GM23338 (cell line): Measurements from ENCODE around the gene KRAS. TPM values are rescaled to one million over a fixed set of nuclear protein-coding genes. Genes with fewer than 3 reads are reported as not detected.
A peak's percentile ranks its signal among the peaks of the same experiment; 100 is the strongest.

Source experiments
- ATAC-seq: fragments of 200-7000 bp; cut with Tn5 transposase; 3 replicates; pipeline ENCODE4 v1.9.1; 2020
- DNase-seq: peaks from one replicate; pipeline ENCODE4 v3.0.0-alpha.2; 2015; ENCODE audit warnings: low spot score
- H2AFZ ChIP-seq: fragments of 200-600 bp; sonication (generic); 2 replicates; pipeline ENCODE4 v1.8.0; 2016; ENCODE audit warnings: antibody characterized with exemption, mild to moderate bottlenecking, moderate library complexity
- H3F3A ChIP-seq: fragments of 200-600 bp; sonication (generic); replicated peaks from 2 replicates; pipeline ENCODE4 v1.8.0; 2017; ENCODE audit warnings: antibody characterized with exemption, mixed run types, low read depth
- H3K27ac ChIP-seq: fragments of 200-600 bp; sonication (generic); 2 replicates; pipeline ENCODE4 v1.6.1; 2016; ENCODE audit warnings: low read depth
- H3K27me3 ChIP-seq: fragments of 200-600 bp; sonication (generic); 2 replicates; pipeline ENCODE4 v1.8.0; 2016; ENCODE audit warnings: mild to moderate bottlenecking, mixed run types, moderate library complexity; ENCODE audit not compliant: insufficient read depth
- H3K36me3 ChIP-seq: fragments of 200-600 bp; sonication (generic); 2 replicates; pipeline ENCODE4 v1.8.0; 2016; ENCODE audit warnings: mild to moderate bottlenecking; ENCODE audit not compliant: insufficient read depth
- H3K4me1 ChIP-seq: fragments of 200-600 bp; sonication (generic); 2 replicates; pipeline ENCODE4 v1.8.0; 2016; ENCODE audit warnings: mild to moderate bottlenecking, moderate library complexity; ENCODE audit not compliant: insufficient read depth
- H3K4me2 ChIP-seq: fragments of 200-600 bp; sonication (generic); 2 replicates; pipeline ENCODE4 v1.7.1; 2017; ENCODE audit warnings: mixed run types
- H3K4me3 ChIP-seq: fragments of 200-600 bp; sonication (generic); 2 replicates; pipeline ENCODE4 v1.6.1; 2016; ENCODE audit warnings: mixed run types
- H3K79me2 ChIP-seq: fragments of 200-600 bp; sonication (generic); replicated peaks from 2 replicates; pipeline ENCODE4 v1.8.0; 2017; ENCODE audit warnings: mild to moderate bottlenecking; ENCODE audit not compliant: insufficient read depth
- H3K9me2 ChIP-seq: fragments of 200-600 bp; sonication (generic); 2 replicates; pipeline ENCODE4 v1.8.0; 2017; ENCODE audit not compliant: insufficient read depth
- H4K20me1 ChIP-seq: fragments of 200-600 bp; sonication (generic); replicated peaks from 2 replicates; pipeline ENCODE4 v1.8.0; 2017; ENCODE audit warnings: mild to moderate bottlenecking; ENCODE audit not compliant: insufficient read depth
- H3K27ac Mint-ChIP-seq: 2 replicates; pipeline ENCODE4 v1.8.0; 2020; ENCODE audit warnings: inconsistent platforms, mild to moderate bottlenecking, moderate library complexity, mixed read lengths
- H3K27me3 Mint-ChIP-seq: 3 replicates; pipeline ENCODE4 v1.8.0; 2022; ENCODE audit warnings: low read depth, mild to moderate bottlenecking, moderate library complexity, mixed read lengths, inconsistent platforms; ENCODE audit not compliant: insufficient read depth, poor library complexity
- H3K36me3 Mint-ChIP-seq: 3 replicates; pipeline ENCODE4 v1.8.0; 2021; ENCODE audit warnings: low read depth, mild to moderate bottlenecking, inconsistent platforms, moderate library complexity, mixed read lengths
- H3K4me1 Mint-ChIP-seq: 3 replicates; pipeline ENCODE4 v1.8.0; 2020; ENCODE audit warnings: mild to moderate bottlenecking, inconsistent platforms, mixed read lengths
- H3K4me3 Mint-ChIP-seq: 3 replicates; pipeline ENCODE4 v1.8.0; 2021; ENCODE audit warnings: moderate library complexity, mild to moderate bottlenecking, inconsistent platforms, mixed read lengths
- H3K9me3 Mint-ChIP-seq: 3 replicates; pipeline ENCODE4 v1.8.0; 2020; ENCODE audit warnings: moderate library complexity, mild to moderate bottlenecking, inconsistent platforms, mixed read lengths
- ETS1 ChIP-seq: IDR thresholded peaks from 2 replicates; pipeline ENCODE4 v1.6.1; 2016; ENCODE audit warnings: antibody characterized with exemption
- EZH2 ChIP-seq: fragments of 200-600 bp; sonication (generic); IDR thresholded peaks from one replicate; pipeline ENCODE4 v1.8.0; 2017; ENCODE audit warnings: antibody characterized with exemption, mild to moderate bottlenecking, low read depth; ENCODE audit not compliant: unreplicated experiment
- JUNB ChIP-seq: IDR thresholded peaks from one replicate; pipeline ENCODE4 v1.6.1; 2016; ENCODE audit warnings: antibody characterized with exemption; ENCODE audit not compliant: unreplicated experiment
- polyA plus RNA-seq: library from polyadenylated mRNA; unstranded; fragments of >200 nt; fragmentation: Nextera tagmentation; extraction: Ambion mirVana; gene quantifications from 2 replicates; pipeline ENCODE4 v1.2.1, GENCODE V29; 2016
- total RNA-seq: library from RNA; depleted of rRNA; stranded (reverse); fragments of >200 nt; shearing (Covaris generic); gene quantifications from 2 replicates; pipeline ENCODE4 v1.2.3, GENCODE V29; 2014
- TF ChIP-seq, protein P1 (sequence below), 2 experiments: fragments of 200-600 bp in 1 of 2; sonication (generic) in 1 of 2; conservative IDR thresholded peaks; 2 replicates each; pipeline versions ENCODE4 v1.5.1 to v1.6.1; 2016 to 2017; ENCODE audit warnings: antibody characterized with exemption in 2 of 2, low read depth in 2 of 2, mild to moderate bottlenecking in 2 of 2, moderate library complexity in 1 of 2
- TF ChIP-seq, protein P2 (sequence below): fragments of 250-450 bp; sonication (Bioruptor Pico); IDR thresholded peaks from 2 replicates; pipeline ENCODE4 v1.5.0; 2020; ENCODE audit warnings: mild to moderate bottlenecking, moderate library complexity

KRAS gene
- total and polyA plus RNA-seq, 2 experiments from 2014 or later: 54.7 to 131 TPM

DNA sequence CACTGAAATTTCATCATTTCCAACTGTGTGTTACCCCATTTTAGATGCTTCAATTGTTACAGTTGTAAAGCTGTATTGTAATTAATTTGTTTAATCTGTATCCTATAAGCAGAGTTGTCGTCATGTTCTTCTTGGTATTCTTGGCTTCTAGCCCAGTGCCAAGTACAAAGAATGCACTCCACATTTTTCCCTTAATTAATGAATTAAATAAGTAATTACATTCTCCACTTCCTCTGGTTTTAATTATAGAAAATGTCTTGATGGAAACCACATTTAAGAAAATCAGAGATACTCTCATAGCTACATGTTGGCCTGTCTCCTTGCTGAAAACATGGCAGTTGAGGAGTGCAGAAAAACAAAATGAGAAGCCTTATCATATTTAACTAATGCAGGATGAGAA lies 56.5 kb downstream of the KRAS start:
- Histone ChIP-seq H3K4me1 (no peaks in the 10 kb centered on the region), H3K9me2 (no peaks in the 10 kb centered on the region), H3K27me3 (no peaks in the 10 kb centered on the region), H3K27ac (no peak overlapping the region), H4K20me1 (no peaks in the 10 kb centered on the region; the same call in 1 of the 2 replicates), H2AFZ (peak overlapping the region; percentile 89), H3K79me2 (no peaks in the 10 kb centered on the region), H3F3A (no peaks in the 10 kb centered on the region), H3K4me2 (peak overlapping the region; percentile 78), H3K4me3 (peak overlapping the region; percentile 74), H3K36me3 (no peaks in the 10 kb centered on the region)
- H3K9me3 Mint-ChIP-seq: no peaks in the 10 kb centered on the region
- H3K4me1 Mint-ChIP-seq: peaks cover 6% of the 10 kb centered on the region; the same call in 2 of the 3 replicates
- peaks cover 6% of the 10 kb centered on the region for H3K27me3 Mint-ChIP-seq
- H3K36me3 Mint-ChIP-seq: no peaks in the 10 kb centered on the region
- no peak for DNase-seq
- TF ChIP-seq, protein P1, sequence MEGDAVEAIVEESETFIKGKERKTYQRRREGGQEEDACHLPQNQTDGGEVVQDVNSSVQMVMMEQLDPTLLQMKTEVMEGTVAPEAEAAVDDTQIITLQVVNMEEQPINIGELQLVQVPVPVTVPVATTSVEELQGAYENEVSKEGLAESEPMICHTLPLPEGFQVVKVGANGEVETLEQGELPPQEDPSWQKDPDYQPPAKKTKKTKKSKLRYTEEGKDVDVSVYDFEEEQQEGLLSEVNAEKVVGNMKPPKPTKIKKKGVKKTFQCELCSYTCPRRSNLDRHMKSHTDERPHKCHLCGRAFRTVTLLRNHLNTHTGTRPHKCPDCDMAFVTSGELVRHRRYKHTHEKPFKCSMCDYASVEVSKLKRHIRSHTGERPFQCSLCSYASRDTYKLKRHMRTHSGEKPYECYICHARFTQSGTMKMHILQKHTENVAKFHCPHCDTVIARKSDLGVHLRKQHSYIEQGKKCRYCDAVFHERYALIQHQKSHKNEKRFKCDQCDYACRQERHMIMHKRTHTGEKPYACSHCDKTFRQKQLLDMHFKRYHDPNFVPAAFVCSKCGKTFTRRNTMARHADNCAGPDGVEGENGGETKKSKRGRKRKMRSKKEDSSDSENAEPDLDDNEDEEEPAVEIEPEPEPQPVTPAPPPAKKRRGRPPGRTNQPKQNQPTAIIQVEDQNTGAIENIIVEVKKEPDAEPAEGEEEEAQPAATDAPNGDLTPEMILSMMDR (conservative IDR thresholded peaks at IDR 0.05; ENCODE audit: low read depth in 2 of 2): no peak
- TF ChIP-seq EZH2 (no peak), ETS1 (no peak), JUNB (no peak)
- TF ChIP-seq, protein P2, sequence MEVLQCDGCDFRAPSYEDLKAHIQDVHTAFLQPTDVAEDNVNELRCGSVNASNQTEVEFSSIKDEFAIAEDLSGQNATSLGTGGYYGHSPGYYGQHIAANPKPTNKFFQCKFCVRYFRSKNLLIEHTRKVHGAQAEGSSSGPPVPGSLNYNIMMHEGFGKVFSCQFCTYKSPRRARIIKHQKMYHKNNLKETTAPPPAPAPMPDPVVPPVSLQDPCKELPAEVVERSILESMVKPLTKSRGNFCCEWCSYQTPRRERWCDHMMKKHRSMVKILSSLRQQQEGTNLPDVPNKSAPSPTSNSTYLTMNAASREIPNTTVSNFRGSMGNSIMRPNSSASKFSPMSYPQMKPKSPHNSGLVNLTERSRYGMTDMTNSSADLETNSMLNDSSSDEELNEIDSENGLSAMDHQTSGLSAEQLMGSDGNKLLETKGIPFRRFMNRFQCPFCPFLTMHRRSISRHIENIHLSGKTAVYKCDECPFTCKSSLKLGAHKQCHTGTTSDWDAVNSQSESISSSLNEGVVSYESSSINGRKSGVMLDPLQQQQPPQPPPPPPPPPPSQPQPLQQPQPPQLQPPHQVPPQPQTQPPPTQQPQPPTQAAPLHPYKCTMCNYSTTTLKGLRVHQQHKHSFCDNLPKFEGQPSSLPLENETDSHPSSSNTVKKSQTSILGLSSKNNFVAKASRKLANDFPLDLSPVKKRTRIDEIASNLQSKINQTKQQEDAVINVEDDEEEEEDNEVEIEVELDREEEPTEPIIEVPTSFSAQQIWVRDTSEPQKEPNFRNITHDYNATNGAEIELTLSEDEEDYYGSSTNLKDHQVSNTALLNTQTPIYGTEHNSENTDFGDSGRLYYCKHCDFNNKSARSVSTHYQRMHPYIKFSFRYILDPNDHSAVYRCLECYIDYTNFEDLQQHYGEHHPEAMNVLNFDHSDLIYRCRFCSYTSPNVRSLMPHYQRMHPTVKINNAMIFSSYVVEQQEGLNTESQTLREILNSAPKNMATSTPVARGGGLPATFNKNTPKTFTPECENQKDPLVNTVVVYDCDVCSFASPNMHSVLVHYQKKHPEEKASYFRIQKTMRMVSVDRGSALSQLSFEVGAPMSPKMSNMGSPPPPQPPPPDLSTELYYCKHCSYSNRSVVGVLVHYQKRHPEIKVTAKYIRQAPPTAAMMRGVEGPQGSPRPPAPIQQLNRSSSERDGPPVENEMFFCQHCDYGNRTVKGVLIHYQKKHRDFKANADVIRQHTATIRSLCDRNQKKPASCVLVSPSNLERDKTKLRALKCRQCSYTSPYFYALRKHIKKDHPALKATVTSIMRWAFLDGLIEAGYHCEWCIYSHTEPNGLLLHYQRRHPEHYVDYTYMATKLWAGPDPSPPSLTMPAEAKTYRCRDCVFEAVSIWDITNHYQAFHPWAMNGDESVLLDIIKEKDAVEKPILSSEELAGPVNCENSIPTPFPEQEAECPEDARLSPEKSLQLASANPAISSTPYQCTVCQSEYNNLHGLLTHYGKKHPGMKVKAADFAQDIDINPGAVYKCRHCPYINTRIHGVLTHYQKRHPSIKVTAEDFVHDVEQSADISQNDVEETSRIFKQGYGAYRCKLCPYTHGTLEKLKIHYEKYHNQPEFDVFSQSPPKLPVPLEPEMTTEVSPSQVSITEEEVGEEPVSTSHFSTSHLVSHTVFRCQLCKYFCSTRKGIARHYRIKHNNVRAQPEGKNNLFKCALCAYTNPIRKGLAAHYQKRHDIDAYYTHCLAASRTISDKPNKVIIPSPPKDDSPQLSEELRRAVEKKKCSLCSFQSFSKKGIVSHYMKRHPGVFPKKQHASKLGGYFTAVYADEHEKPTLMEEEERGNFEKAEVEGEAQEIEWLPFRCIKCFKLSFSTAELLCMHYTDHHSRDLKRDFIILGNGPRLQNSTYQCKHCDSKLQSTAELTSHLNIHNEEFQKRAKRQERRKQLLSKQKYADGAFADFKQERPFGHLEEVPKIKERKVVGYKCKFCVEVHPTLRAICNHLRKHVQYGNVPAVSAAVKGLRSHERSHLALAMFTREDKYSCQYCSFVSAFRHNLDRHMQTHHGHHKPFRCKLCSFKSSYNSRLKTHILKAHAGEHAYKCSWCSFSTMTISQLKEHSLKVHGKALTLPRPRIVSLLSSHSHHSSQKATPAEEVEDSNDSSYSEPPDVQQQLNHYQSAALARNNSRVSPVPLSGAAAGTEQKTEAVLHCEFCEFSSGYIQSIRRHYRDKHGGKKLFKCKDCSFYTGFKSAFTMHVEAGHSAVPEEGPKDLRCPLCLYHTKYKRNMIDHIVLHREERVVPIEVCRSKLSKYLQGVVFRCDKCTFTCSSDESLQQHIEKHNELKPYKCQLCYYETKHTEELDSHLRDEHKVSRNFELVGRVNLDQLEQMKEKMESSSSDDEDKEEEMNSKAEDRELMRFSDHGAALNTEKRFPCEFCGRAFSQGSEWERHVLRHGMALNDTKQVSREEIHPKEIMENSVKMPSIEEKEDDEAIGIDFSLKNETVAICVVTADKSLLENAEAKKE: no peak
- peak overlapping the region; percentile 96 for H3K4me3 Mint-ChIP-seq
- ATAC-seq: no peak
- H3K27ac Mint-ChIP-seq: no peak overlapping the region
